GM23248 (cell line): Measurements from ENCODE around the gene MRPS18B. TPM values are rescaled to one million over a fixed set of nuclear protein-coding genes. Genes with fewer than 3 reads are reported as not detected.

ENCODE experiments used
- DNase-seq: peaks from one replicate; pipeline ENCODE4 v3.0.0-alpha.2; 2015
- H2AFZ ChIP-seq: fragments of 200-600 bp; sonication (generic); 2 replicates; pipeline ENCODE4 v1.6.1; 2016; ENCODE audit warnings: antibody characterized with exemption
- H3F3A ChIP-seq: fragments of 200-600 bp; sonication (generic); 2 replicates; pipeline ENCODE4 v1.6.1; 2016; ENCODE audit warnings: mild to moderate bottlenecking, antibody characterized with exemption, mixed run types; ENCODE audit not compliant: insufficient read depth
- H3K27ac ChIP-seq: fragments of 200-600 bp; sonication (generic); 2 replicates; pipeline ENCODE4 v1.5.1; 2016; ENCODE audit warnings: mild to moderate bottlenecking
- H3K27me3 ChIP-seq: fragments of 200-600 bp; sonication (generic); replicated peaks from 2 replicates; pipeline ENCODE4 v1.6.1; 2016; ENCODE audit warnings: mild to moderate bottlenecking; ENCODE audit not compliant: insufficient read depth
- H3K36me3 ChIP-seq: fragments of 200-600 bp; sonication (generic); 2 replicates; pipeline ENCODE4 v1.6.1; 2016; ENCODE audit warnings: low read depth, mild to moderate bottlenecking
- H3K4me1 ChIP-seq: fragments of 200-600 bp; sonication (generic); 2 replicates; pipeline ENCODE4 v1.6.1; 2016; ENCODE audit warnings: mild to moderate bottlenecking; ENCODE audit not compliant: insufficient read depth
- H3K4me2 ChIP-seq: fragments of 200-600 bp; sonication (generic); one replicate; pipeline ENCODE4 v1.6.1; 2016; ENCODE audit warnings: mild to moderate bottlenecking; ENCODE audit not compliant: unreplicated experiment
- H3K4me3 ChIP-seq: fragments of 200-600 bp; sonication (generic); 2 replicates; pipeline ENCODE4 v1.5.1; 2016; ENCODE audit warnings: mild to moderate bottlenecking
- H3K79me2 ChIP-seq: fragments of 200-600 bp; sonication (generic); 2 replicates; pipeline ENCODE4 v1.6.1; 2016; ENCODE audit warnings: mild to moderate bottlenecking; ENCODE audit not compliant: insufficient read depth
- H3K9ac ChIP-seq: fragments of 200-600 bp; sonication (generic); 2 replicates; pipeline ENCODE4 v1.6.1; 2016; ENCODE audit warnings: mild to moderate bottlenecking
- H3K9me2 ChIP-seq: fragments of 200-600 bp; sonication (generic); 2 replicates; pipeline ENCODE4 v1.6.1; 2016; ENCODE audit warnings: mixed run types, mild to moderate bottlenecking, moderate library complexity; ENCODE audit not compliant: insufficient read depth
- H3K9me3 ChIP-seq: fragments of 200-600 bp; sonication (generic); one replicate; pipeline ENCODE4 v1.6.1; 2017; ENCODE audit warnings: low read depth
- H4K20me1 ChIP-seq: fragments of 200-600 bp; sonication (generic); 2 replicates; pipeline ENCODE4 v1.6.0; 2016; ENCODE audit not compliant: insufficient read depth
- EZH2 ChIP-seq: fragments of 200-600 bp; sonication (generic); IDR thresholded peaks from 2 replicates; pipeline ENCODE4 v1.6.1; 2018; ENCODE audit warnings: antibody characterized with exemption, mild to moderate bottlenecking; ENCODE audit not compliant: insufficient read depth, poor library complexity, severe bottlenecking
- EZH2phosphoT487 ChIP-seq: fragments of 200-600 bp; sonication (generic); IDR thresholded peaks from 2 replicates; pipeline ENCODE4 v1.6.1; 2018; ENCODE audit warnings: antibody characterized with exemption, moderate library complexity, mild to moderate bottlenecking, low read depth; ENCODE audit not compliant: insufficient read depth
- WGBS, 2 experiments: methylation state at CpG; one replicate each; pipeline ENCODE4 v1.1.6; 2015 to 2017; ENCODE audit warnings: low lambda C conversion rate in 2 of 2, low coverage in 1 of 2; ENCODE audit errors: missing lambda C conversion rate in 2 of 2; 5-methylcytosine and 5-hydroxymethylcytosine counted together
- in situ Hi-C: fragments of 300-500 bp; cut with MboI; formaldehyde crosslinking; loops from 2 replicates; pipeline ENCODE4 v1.15.0; 2020
- polyA plus RNA-seq: library from polyadenylated mRNA; unstranded; fragments of >200 nt; fragmentation: Nextera tagmentation; extraction: Ambion mirVana; gene quantifications from 2 replicates; pipeline ENCODE4 v1.2.1, GENCODE V29; 2016
- total RNA-seq: library from RNA; depleted of rRNA; stranded (reverse); fragments of >200 nt; shearing (Covaris generic); gene quantifications from 2 replicates; pipeline ENCODE4 v1.2.3, GENCODE V29; 2014

MRPS18B gene
- total and polyA plus RNA-seq, 2 experiments from 2014 or later = 41.4 to 59.2 TPM

- Histone ChIP-seq H3K27me3 (no peaks in the 10 kb centered on the region), H3K79me2 (peaks cover 70% of the 10 kb centered on the region), H3K36me3 (peaks cover 36% of the 10 kb centered on the region), H2AFZ (peak overlapping the region; percentile 88), H3K4me3 (peak overlapping the region; percentile 99), H3K27ac (peak overlapping the region; percentile 98), H3K9me2 (no peaks in the 10 kb centered on the region), H3K9ac (peak overlapping the region; percentile 100), H3K4me2 (peak overlapping the region; percentile 91), H4K20me1 (no peaks in the 10 kb centered on the region), H3K4me1 (peaks cover 24% of the 10 kb centered on the region), H3K9me3 (no peaks in the 10 kb centered on the region), H3F3A (peaks cover 40% of the 10 kb centered on the region)
- DNase-seq = peak; percentile 63
- in situ Hi-C loops = no loop called here
- TF ChIP-seq EZH2 (no peak), EZH2phosphoT487 (no peak)
- WGBS, 2 experiments = 12 to 15% methylated on average over 8 of the region's 8 CpGs
Observed at GRCh38 chr6:30618270-30618797, 694 bp downstream of the MRPS18B start.

GRCh38 chr6:30619561-30619960 is 1.9 kb downstream of the MRPS18B start:
- H3K9me3 ChIP-seq = no peaks in the 10 kb centered on the region
- H3K79me2 ChIP-seq = peaks cover 58% of the 10 kb centered on the region
- H4K20me1 ChIP-seq = no peaks in the 10 kb centered on the region
- H3F3A ChIP-seq = peaks cover 37% of the 10 kb centered on the region
- H3K27me3 ChIP-seq = no peaks in the 10 kb centered on the region
- peaks cover 40% of the 10 kb centered on the region for H3K36me3 ChIP-seq
- peaks cover 12% of the 10 kb centered on the region for H3K4me1 ChIP-seq
- H3K4me3 ChIP-seq = no peak overlapping the region
- H2AFZ ChIP-seq = no peak overlapping the region
- TF ChIP-seq EZH2phosphoT487 (no peak), EZH2 (no peak)
- no peak overlapping the region for H3K9ac ChIP-seq
- DNase-seq = no peak
- H3K9me2 ChIP-seq = no peaks in the 10 kb centered on the region
- whole genome bisulfite sequencing, 2 experiments = 98 to 99% methylated on average over 11 of the region's 11 CpGs
- peak overlapping the region; percentile 91 for H3K4me2 ChIP-seq
- in situ Hi-C loops = no loop called here
- H3K27ac ChIP-seq = no peak overlapping the region

- TF ChIP-seq EZH2 (no peak), EZH2phosphoT487 (no peak)
- Histone ChIP-seq H2AFZ (no peak overlapping the region), H3K27me3 (no peaks in the 10 kb centered on the region), H3K36me3 (peaks cover 23% of the 10 kb centered on the region), H3K4me1 (no peaks in the 10 kb centered on the region; the same call in 1 of the 2 replicates), H3K9me2 (no peaks in the 10 kb centered on the region), H3F3A (peaks cover 36% of the 10 kb centered on the region), H3K4me3 (no peak overlapping the region), H3K79me2 (peaks cover 38% of the 10 kb centered on the region), H3K9me3 (no peaks in the 10 kb centered on the region), H4K20me1 (no peaks in the 10 kb centered on the region), H3K4me2 (no peak overlapping the region), H3K9ac (no peak overlapping the region), H3K27ac (no peak overlapping the region)
- WGBS, 2 experiments = 93 to 94% methylated on average over 8 of the region's 8 CpGs
- no peak for DNase-seq
- in situ Hi-C loops = no loop called here
Observed at GRCh38 chr6:30625511-30625910, 7.9 kb downstream of the MRPS18B start.

- H3K27ac ChIP-seq = peak within 1 kb of the TSS; percentile 59
- H3K4me3 ChIP-seq = peak within 1 kb of the TSS; percentile 93
- H3K27me3 ChIP-seq = no peaks in the 10 kb centered on the region
- in situ Hi-C loops = no loop called here
- H2AFZ ChIP-seq = peak within 1 kb of the TSS; percentile 89
- H3K79me2 ChIP-seq = peaks cover 27% of the 10 kb centered on the region
- peak within 1 kb of the TSS; percentile 98 for H3K4me2 ChIP-seq
- WGBS, 2 experiments = 2 to 3% methylated on average over 33 to 34 of the region's 36 CpGs
- DNase-seq = peak; percentile 90
- H3F3A ChIP-seq = peaks cover 36% of the 10 kb centered on the region
- H3K9ac ChIP-seq = peak within 1 kb of the TSS; percentile 95
- H3K4me1 ChIP-seq = no peaks in the 10 kb centered on the region; the same call in 1 of the 2 replicates
- no peak for TF ChIP-seq EZH2phosphoT487
- TF ChIP-seq EZH2 = no peak
- H3K9me2 ChIP-seq = no peaks in the 10 kb centered on the region
- peaks cover 12% of the 10 kb centered on the region; the same call in 1 of the 2 replicates for H3K36me3 ChIP-seq
- no peaks in the 10 kb centered on the region for H3K9me3 ChIP-seq
- H4K20me1 ChIP-seq = no peaks in the 10 kb centered on the region
Observed at GRCh38 chr6:30626484-30627366, 9.1 kb downstream of the MRPS18B start, which contains the start of gene ATAT1. TSS of gene ATAT1 (plus strand) at chr6:30626874.
